ENCODE measurements around the gene YPEL3.

YPEL3 gene

DNA sequence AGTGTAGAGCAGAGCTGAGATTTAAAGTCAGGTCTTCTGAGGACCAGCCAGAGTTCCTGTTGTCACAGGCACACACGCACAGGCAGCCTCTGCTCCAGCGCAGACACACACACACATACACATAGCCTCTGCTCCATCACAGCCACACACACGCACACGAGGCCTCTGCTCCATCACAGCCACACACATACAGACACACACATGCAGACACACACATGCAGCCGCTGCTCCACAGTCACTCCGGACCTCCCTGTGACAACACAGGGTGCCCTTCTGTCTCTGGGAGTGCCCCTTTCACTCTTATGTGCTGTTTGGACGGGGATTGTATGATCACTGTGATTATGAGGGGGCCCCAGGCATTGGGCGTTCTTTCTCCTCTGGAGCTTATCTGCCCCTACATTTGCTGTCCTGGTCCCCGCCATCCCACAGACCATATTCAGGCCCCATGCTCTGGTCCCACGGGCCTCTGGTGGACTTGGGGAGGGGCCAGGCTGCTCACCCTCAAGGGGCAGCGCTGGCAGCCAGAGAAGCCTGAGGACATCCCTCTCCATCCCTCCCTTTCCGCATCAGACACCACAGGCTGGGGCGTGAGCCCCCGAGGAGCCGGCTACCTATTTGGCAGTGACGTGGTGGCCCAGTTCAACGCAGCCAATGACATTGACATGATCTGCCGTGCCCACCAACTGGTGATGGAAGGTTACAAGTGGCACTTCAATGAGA, 11.8 kb downstream of the YPEL3 start:
- Histone ChIP-seq H3K4me3 (replicated peaks; ENCODE audit: insufficient read depth, low read length) (no peak overlapping the region), H3K27ac (replicated peaks) (no peak overlapping the region)
- TF ChIP-seq POLR2AphosphoS5 (IDR thresholded peaks at IDR 0.05; ENCODE audit: low read depth) (no peak), GABPA (IDR thresholded peaks at IDR 0.05; ENCODE audit: low read depth) (no peak), SPI1 (IDR thresholded peaks at IDR 0.05; ENCODE audit: borderline replicate concordance, low read depth) (no peak)
- TF ChIP-seq, protein P1, sequence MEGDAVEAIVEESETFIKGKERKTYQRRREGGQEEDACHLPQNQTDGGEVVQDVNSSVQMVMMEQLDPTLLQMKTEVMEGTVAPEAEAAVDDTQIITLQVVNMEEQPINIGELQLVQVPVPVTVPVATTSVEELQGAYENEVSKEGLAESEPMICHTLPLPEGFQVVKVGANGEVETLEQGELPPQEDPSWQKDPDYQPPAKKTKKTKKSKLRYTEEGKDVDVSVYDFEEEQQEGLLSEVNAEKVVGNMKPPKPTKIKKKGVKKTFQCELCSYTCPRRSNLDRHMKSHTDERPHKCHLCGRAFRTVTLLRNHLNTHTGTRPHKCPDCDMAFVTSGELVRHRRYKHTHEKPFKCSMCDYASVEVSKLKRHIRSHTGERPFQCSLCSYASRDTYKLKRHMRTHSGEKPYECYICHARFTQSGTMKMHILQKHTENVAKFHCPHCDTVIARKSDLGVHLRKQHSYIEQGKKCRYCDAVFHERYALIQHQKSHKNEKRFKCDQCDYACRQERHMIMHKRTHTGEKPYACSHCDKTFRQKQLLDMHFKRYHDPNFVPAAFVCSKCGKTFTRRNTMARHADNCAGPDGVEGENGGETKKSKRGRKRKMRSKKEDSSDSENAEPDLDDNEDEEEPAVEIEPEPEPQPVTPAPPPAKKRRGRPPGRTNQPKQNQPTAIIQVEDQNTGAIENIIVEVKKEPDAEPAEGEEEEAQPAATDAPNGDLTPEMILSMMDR (IDR thresholded peaks at IDR 0.05; ENCODE audit: insufficient read depth, low read length): no peak
- TF ChIP-seq, protein P2, sequence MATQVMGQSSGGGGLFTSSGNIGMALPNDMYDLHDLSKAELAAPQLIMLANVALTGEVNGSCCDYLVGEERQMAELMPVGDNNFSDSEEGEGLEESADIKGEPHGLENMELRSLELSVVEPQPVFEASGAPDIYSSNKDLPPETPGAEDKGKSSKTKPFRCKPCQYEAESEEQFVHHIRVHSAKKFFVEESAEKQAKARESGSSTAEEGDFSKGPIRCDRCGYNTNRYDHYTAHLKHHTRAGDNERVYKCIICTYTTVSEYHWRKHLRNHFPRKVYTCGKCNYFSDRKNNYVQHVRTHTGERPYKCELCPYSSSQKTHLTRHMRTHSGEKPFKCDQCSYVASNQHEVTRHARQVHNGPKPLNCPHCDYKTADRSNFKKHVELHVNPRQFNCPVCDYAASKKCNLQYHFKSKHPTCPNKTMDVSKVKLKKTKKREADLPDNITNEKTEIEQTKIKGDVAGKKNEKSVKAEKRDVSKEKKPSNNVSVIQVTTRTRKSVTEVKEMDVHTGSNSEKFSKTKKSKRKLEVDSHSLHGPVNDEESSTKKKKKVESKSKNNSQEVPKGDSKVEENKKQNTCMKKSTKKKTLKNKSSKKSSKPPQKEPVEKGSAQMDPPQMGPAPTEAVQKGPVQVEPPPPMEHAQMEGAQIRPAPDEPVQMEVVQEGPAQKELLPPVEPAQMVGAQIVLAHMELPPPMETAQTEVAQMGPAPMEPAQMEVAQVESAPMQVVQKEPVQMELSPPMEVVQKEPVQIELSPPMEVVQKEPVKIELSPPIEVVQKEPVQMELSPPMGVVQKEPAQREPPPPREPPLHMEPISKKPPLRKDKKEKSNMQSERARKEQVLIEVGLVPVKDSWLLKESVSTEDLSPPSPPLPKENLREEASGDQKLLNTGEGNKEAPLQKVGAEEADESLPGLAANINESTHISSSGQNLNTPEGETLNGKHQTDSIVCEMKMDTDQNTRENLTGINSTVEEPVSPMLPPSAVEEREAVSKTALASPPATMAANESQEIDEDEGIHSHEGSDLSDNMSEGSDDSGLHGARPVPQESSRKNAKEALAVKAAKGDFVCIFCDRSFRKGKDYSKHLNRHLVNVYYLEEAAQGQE (IDR thresholded peaks at IDR 0.05; ENCODE audit: insufficient replicate concordance, low read depth): no peak

DNA sequence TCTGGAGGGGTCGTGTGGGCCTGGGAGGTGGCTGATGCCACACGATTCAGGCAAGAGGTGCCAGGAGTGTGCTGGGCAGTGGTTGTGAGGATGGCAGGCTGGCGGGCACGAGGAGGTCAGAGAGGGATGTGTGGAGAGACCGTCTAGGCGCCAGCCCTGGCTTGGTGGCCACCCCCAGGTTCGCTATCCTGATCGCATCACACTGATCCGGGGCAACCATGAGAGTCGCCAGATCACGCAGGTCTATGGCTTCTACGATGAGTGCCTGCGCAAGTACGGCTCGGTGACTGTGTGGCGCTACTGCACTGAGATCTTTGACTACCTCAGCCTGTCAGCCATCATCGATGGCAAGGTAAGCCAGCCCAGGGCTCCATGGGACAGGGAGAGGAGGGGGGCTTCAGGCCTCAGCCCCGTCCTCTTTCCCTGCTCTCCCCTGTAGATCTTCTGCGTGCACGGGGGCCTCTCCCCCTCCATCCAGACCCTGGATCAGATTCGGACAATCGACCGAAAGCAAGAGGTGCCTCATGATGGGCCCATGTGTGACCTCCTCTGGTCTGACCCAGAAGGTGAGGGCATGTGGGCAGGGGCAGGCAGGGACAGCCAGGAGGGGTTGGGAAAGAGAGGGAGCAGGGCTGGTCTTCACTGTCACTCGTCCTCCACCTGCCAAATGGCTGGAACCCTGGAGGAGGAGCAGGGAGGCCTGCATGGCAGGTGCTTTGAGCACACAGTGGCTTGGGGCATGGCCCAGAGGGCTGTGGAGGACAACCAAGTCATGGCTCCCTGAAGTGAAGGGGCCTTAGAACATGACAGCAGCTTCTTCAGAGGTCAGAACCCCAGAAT, 12.6 kb downstream of the YPEL3 start:
- Histone ChIP-seq H3K27ac (replicated peaks) (no peak overlapping the region), H3K4me3 (replicated peaks; ENCODE audit: insufficient read depth, low read length) (no peak overlapping the region), H3K27me3 (ENCODE audit: insufficient read depth, poor library complexity, severe bottlenecking) (no peaks in the 10 kb centered on the region)
- TF ChIP-seq, protein P1 (IDR thresholded peaks at IDR 0.05; ENCODE audit: insufficient read depth, low read length): no peak
- TF ChIP-seq SPI1 (IDR thresholded peaks at IDR 0.05; ENCODE audit: borderline replicate concordance, low read depth) (no peak), GABPA (IDR thresholded peaks at IDR 0.05; ENCODE audit: low read depth) (no peak), POLR2AphosphoS5 (IDR thresholded peaks at IDR 0.05; ENCODE audit: low read depth) (no peak)
- TF ChIP-seq, protein P2 (IDR thresholded peaks at IDR 0.05; ENCODE audit: insufficient replicate concordance, low read depth): no peak
- DNase-seq (ENCODE audit: low read depth in 1 of 2, low spot score in 1 of 2): no peak

More for the DNA sequence above, 11.8 kb downstream of the YPEL3 start:
- no peaks in the 10 kb centered on the region for H3K27me3 ChIP-seq (ENCODE audit: insufficient read depth, poor library complexity, severe bottlenecking)
- no peak for DNase-seq (ENCODE audit: low read depth in 1 of 2, low spot score in 1 of 2)

DNA sequence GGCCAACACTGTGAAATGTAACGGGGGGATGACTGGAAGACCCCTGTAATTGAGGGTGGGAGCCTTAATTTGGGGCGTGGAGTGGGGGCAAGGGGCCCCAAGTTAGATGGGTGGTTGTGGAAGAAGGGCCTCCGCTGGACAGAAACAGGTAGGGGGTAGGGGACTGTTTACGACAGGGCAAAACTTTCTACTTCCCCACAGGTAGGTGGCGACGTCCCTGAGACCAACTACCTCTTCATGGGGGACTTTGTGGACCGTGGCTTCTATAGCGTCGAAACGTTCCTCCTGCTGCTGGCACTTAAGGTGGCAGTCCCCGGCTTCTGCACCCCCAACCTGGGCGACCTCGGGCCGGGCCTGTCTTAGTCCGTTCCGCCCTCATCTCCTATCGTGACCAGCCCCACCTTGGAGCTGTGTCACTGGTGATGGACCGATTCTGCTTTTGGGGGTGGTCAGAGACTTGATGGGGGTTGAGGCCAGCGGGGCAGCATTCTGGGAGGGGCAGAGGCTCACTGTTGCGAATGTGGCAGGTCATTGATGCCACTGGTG, 13.4 kb downstream of the YPEL3 start:
- H3K27ac ChIP-seq (replicated peaks): no peak overlapping the region

DNA sequence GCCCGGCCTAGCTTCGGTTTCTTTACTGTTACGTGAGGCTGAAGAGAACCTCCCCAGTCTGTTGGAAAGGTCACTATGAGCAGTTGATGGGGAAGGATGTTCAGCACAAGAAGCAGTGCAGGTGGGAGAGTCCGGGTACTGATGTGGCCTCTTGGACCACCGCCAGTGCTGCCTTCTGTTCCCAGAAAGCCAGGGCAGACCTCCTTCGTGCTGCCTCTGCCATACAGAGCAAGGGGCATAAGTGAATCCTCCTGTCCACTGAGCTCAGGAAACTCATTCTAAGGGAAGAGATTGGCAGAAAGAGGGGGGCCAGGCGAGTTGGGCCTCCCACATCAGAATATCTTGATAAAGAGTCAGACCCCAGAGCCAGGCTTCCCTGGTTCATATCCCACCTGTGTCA, 16.5 kb downstream of the YPEL3 start:
- H3K4me3 ChIP-seq (replicated peaks; ENCODE audit: insufficient read depth, low read length): no peak overlapping the region
- DNase-seq (ENCODE audit: low read depth in 1 of 2, low spot score in 1 of 2): no peak
- no peaks in the 10 kb centered on the region for H3K27me3 ChIP-seq (ENCODE audit: insufficient read depth, poor library complexity, severe bottlenecking)
- H3K27ac ChIP-seq (replicated peaks): no peak overlapping the region
- TF ChIP-seq GABPA (IDR thresholded peaks at IDR 0.05; ENCODE audit: low read depth) (no peak), POLR2AphosphoS5 (IDR thresholded peaks at IDR 0.05; ENCODE audit: low read depth) (no peak), SPI1 (IDR thresholded peaks at IDR 0.05; ENCODE audit: borderline replicate concordance, low read depth) (no peak)
- TF ChIP-seq, protein P1 (IDR thresholded peaks at IDR 0.05; ENCODE audit: insufficient read depth, low read length): no peak
- TF ChIP-seq, protein P2 (IDR thresholded peaks at IDR 0.05; ENCODE audit: insufficient replicate concordance, low read depth): no peak

More for the DNA sequence above, 13.4 kb downstream of the YPEL3 start:
- Histone ChIP-seq H3K4me3 (replicated peaks; ENCODE audit: insufficient read depth, low read length) (no peak overlapping the region), H3K27me3 (ENCODE audit: insufficient read depth, poor library complexity, severe bottlenecking) (no peaks in the 10 kb centered on the region)
- no peak for DNase-seq (ENCODE audit: low read depth in 1 of 2, low spot score in 1 of 2)
- TF ChIP-seq SPI1 (IDR thresholded peaks at IDR 0.05; ENCODE audit: borderline replicate concordance, low read depth): no peak

All from HL-60 (cell line).